Measurements from ENCODE around the gene ATL2. TPM values are rescaled to one million over a fixed set of nuclear protein-coding genes. Genes with fewer than 3 reads are reported as not detected.

ATL2 gene
- total and polyA plus RNA-seq, 2 of the 8 experiments (the other 6 are each of a cell fraction or from before 2014, with no cell fraction given) = 38.8 to 84.6 TPM

GRCh38 chr2:38294597-38294996 is 82.5 kb downstream of the ATL2 start (continued):
- TF ChIP-seq CHD7 (IDR thresholded peaks at IDR 0.05; ENCODE audit: insufficient replicate concordance, low read length) (no peak), RNF2 (IDR thresholded peaks at IDR 0.05; ENCODE audit: borderline replicate concordance, low read depth, low read length, missing control alignments, poor library complexity, severe bottlenecking) (no peak), BACH1 (IDR thresholded peaks at IDR 0.05; ENCODE audit: low read length) (no peak), TCF12 (IDR thresholded peaks at IDR 0.05; ENCODE audit: low read depth, low read length) (no peak), CEBPB (IDR thresholded peaks at IDR 0.05; ENCODE audit: low read depth, low read length) (no peak), CBX8 (IDR thresholded peaks at IDR 0.05; ENCODE audit: borderline replicate concordance, low read depth, low read length) (no peak), MAX (IDR thresholded peaks at IDR 0.05) (no peak), POLR2A (IDR thresholded peaks at IDR 0.05; ENCODE audit: control extremely low read depth in 1 of 2, low read depth in 2 of 2, low read length in 2 of 2) (no peak), HDAC2 (IDR thresholded peaks at IDR 0.05; ENCODE audit: borderline replicate concordance in 1 of 2, low read depth in 2 of 2, low read length in 2 of 2) (no peak), ZNF274 (IDR thresholded peaks at IDR 0.05; ENCODE audit: borderline replicate concordance, extremely low read depth, low read length) (no peak), TEAD4 (IDR thresholded peaks at IDR 0.05; ENCODE audit: low read depth, low read length) (no peak)

All from H1 (cell line).